H1 (cell line): ENCODE results near the gene WDFY4. TPM values are rescaled to one million over a fixed set of nuclear protein-coding genes. Genes with fewer than 3 reads are reported as not detected.
A peak's percentile ranks its signal among the peaks of the same experiment; 100 is the strongest.

Source experiments
- CTCF ChIA-PET: fragments of 300-600 bp; sonication (Branson Sonifier 250); formaldehyde crosslinking; loops from one replicate; lab custom pipeline; 2021; ENCODE audit not compliant: partially characterized antibody; lab: Charles Lee
- POLR2A ChIA-PET: fragments of 300-600 bp; sonication (Branson Sonifier 250); formaldehyde crosslinking; loops from one replicate; lab custom pipeline; 2021; ENCODE audit warnings: inconsistent platforms; ENCODE audit not compliant: partially characterized antibody; lab: Charles Lee
- DNase-seq, 2 experiments: peaks; one replicate each; pipeline versions ENCODE4 v3.0.0 to v3.0.0-alpha.2; 2010 to 2022; ENCODE audit warnings: low spot score in 2 of 2, low read depth in 1 of 2, mixed read lengths in 1 of 2
- FAIRE-seq: peaks from 2 replicates; lab custom pipeline; 2011; peaks lifted over from hg19 to GRCh38; lab: Jason Lieb, UNC
- H2AFZ ChIP-seq: 2 replicates; pipeline ENCODE4 v1.8.1; 2012; ENCODE audit warnings: low read length, inconsistent platforms
- H2AK5ac ChIP-seq: 2 replicates; pipeline ENCODE4 v1.6.1; 2013; ENCODE audit warnings: low read depth, low read length
- H2BK120ac ChIP-seq: replicated peaks from 2 replicates; pipeline ENCODE3; 2013; ENCODE audit warnings: low read depth, low read length, inconsistent platforms
- H2BK12ac ChIP-seq: 2 replicates; pipeline ENCODE4 v1.6.1; 2013; ENCODE audit warnings: low read depth, low read length
- H2BK15ac ChIP-seq: 2 replicates; pipeline ENCODE4 v1.6.1; 2013; ENCODE audit warnings: low read length
- H2BK20ac ChIP-seq: 2 replicates; pipeline ENCODE4 v1.6.1; 2013; ENCODE audit warnings: low read length
- H2BK5ac ChIP-seq: 2 replicates; pipeline ENCODE4 v1.6.1; 2013; ENCODE audit warnings: low read depth, low read length
- H3K14ac ChIP-seq: 2 replicates; pipeline ENCODE4 v1.6.1; 2013; ENCODE audit warnings: inconsistent platforms; ENCODE audit not compliant: insufficient read length
- H3K18ac ChIP-seq: 2 replicates; pipeline ENCODE4 v1.6.1; 2013; ENCODE audit warnings: low read length; ENCODE audit errors: extremely low read depth
- H3K23ac ChIP-seq: 2 replicates; pipeline ENCODE4 v1.6.1; 2013; ENCODE audit warnings: inconsistent platforms; ENCODE audit not compliant: insufficient read length
- H3K23me2 ChIP-seq: 2 replicates; pipeline ENCODE4 v1.6.1; 2013; ENCODE audit warnings: low read depth, low read length
- H3K27ac ChIP-seq: 2 replicates; pipeline ENCODE4 v1.6.1; 2011; ENCODE audit warnings: low read depth, low read length, inconsistent platforms
- H3K27me3 ChIP-seq, 4 experiments: replicated peaks in 1 of 4; 1 replicate in 1 of 4; 2 replicates in 3 of 4; pipeline versions ENCODE4 v1.6.1 to v1.8.1; 2011 to 2013; ENCODE audit warnings: low read length in 3 of 4, mild to moderate bottlenecking in 3 of 4, inconsistent platforms in 2 of 4, mixed read lengths in 2 of 4, moderate library complexity in 1 of 4; ENCODE audit not compliant: control insufficient read depth in 3 of 4, insufficient read depth in 3 of 4; ENCODE audit errors: extremely low read depth in 1 of 4
- H3K36me3 ChIP-seq, 4 experiments: 2 replicates each; pipeline versions ENCODE4 v1.6.1 to v1.8.1; 2011 to 2013; ENCODE audit warnings: mild to moderate bottlenecking in 4 of 4, low read length in 3 of 4, moderate library complexity in 2 of 4, control low read depth in 1 of 4, inconsistent platforms in 1 of 4; ENCODE audit not compliant: insufficient read depth in 4 of 4, control insufficient read depth in 2 of 4
- H3K4ac ChIP-seq: replicated peaks from 2 replicates; pipeline ENCODE3; 2013; ENCODE audit warnings: low read length, low read depth, mixed read lengths, inconsistent platforms; ENCODE audit not compliant: insufficient read length
- H3K4me1 ChIP-seq, 4 experiments: replicated peaks in 1 of 4; 1 replicate in 1 of 4; 2 replicates in 3 of 4; pipeline versions ENCODE4 v1.6.1 to v1.8.1; 2011 to 2013; ENCODE audit warnings: low read length in 3 of 4, inconsistent platforms in 2 of 4, mixed read lengths in 1 of 4; ENCODE audit not compliant: insufficient read depth in 4 of 4, control insufficient read depth in 3 of 4
- H3K4me2 ChIP-seq, 2 experiments: 2 replicates each; pipeline versions ENCODE4 v1.6.1 to v1.8.1; 2011 to 2013; ENCODE audit warnings: low read depth in 2 of 2, low read length in 2 of 2, control low read depth in 1 of 2, inconsistent platforms in 1 of 2, mild to moderate bottlenecking in 1 of 2; ENCODE audit not compliant: insufficient read depth in 1 of 2
- H3K4me3 ChIP-seq, 4 experiments: fragments of 200-600, 300-600 bp in 1 of 4; sonication (generic), shearing (Covaris generic), sonication (Bioruptor Twin) in 1 of 4; 2 replicates each; pipeline versions ENCODE4 v1.5.1 to v1.8.1; 2011 to 2016; ENCODE audit warnings: low read length in 4 of 4, low read depth in 3 of 4, control low read depth in 2 of 4, inconsistent platforms in 2 of 4, mild to moderate bottlenecking in 2 of 4, mixed read lengths in 1 of 4, moderate library complexity in 1 of 4; ENCODE audit not compliant: insufficient read depth in 2 of 4; ENCODE audit errors: extremely low read depth in 1 of 4
- H3K56ac ChIP-seq: replicated peaks from 2 replicates; pipeline ENCODE3; 2013; ENCODE audit warnings: low read depth, mild to moderate bottlenecking, mixed read lengths, low read length, inconsistent platforms; ENCODE audit not compliant: insufficient read length
- H3K79me1 ChIP-seq: 2 replicates; pipeline ENCODE4 v1.6.1; 2013; ENCODE audit warnings: low read depth, low read length, control low read depth
- H3K79me2 ChIP-seq, 2 experiments: 2 replicates each; pipeline versions ENCODE4 v1.6.1 to v1.8.1; 2012 to 2013; ENCODE audit warnings: low read length in 2 of 2, mild to moderate bottlenecking in 2 of 2, inconsistent platforms in 1 of 2; ENCODE audit not compliant: insufficient read depth in 2 of 2, control insufficient read depth in 1 of 2
- H3K9ac ChIP-seq, 4 experiments: replicated peaks in 1 of 4; 1 replicate in 1 of 4; 2 replicates in 3 of 4; pipeline versions ENCODE4 v1.6.1 to v1.8.1; 2011 to 2013; ENCODE audit warnings: low read depth in 3 of 4, low read length in 3 of 4, control low read depth in 2 of 4, mild to moderate bottlenecking in 2 of 4, moderate library complexity in 2 of 4, inconsistent platforms in 1 of 4; ENCODE audit errors: extremely low read depth in 1 of 4
- H3K9me3 ChIP-seq, 2 experiments: 2 replicates each; pipeline versions ENCODE4 v1.6.1 to v1.8.1; 2012 to 2013; ENCODE audit warnings: mild to moderate bottlenecking in 2 of 2, moderate library complexity in 2 of 2, control low read depth in 1 of 2, inconsistent platforms in 1 of 2, low read depth in 1 of 2, low read length in 1 of 2, mixed read lengths in 1 of 2; ENCODE audit not compliant: insufficient read depth in 2 of 2
- H4K20me1 ChIP-seq, 2 experiments: replicated peaks in 1 of 2; 2 replicates each; pipeline versions ENCODE3 to v1.8.1; 2011 to 2013; ENCODE audit warnings: inconsistent platforms in 2 of 2, low read length in 2 of 2, mild to moderate bottlenecking in 1 of 2; ENCODE audit not compliant: insufficient read depth in 2 of 2, control insufficient read depth in 1 of 2
- H4K5ac ChIP-seq: 2 replicates; pipeline ENCODE4 v1.6.1; 2013; ENCODE audit warnings: low read length, low read depth, mixed read lengths, inconsistent platforms; ENCODE audit not compliant: insufficient read length
- H4K8ac ChIP-seq: 2 replicates; pipeline ENCODE4 v1.8.0; 2013; ENCODE audit warnings: mild to moderate bottlenecking, moderate library complexity, low read length, inconsistent platforms; ENCODE audit not compliant: insufficient read depth; ENCODE audit errors: extremely low read depth
- H4K91ac ChIP-seq: replicated peaks from 2 replicates; pipeline ENCODE3; 2013; ENCODE audit warnings: low read length, mixed read lengths, inconsistent platforms; ENCODE audit not compliant: insufficient read length
- BRCA1 ChIP-seq: IDR thresholded peaks from 2 replicates; pipeline ENCODE4 v1.6.1; 2012; ENCODE audit warnings: low read depth, low read length, improper control_type of control experiment
- CTCF ChIP-seq, 3 experiments: IDR thresholded peaks; 1 replicate in 2 of 3; 2 replicates in 1 of 3; pipeline versions ENCODE4 v1.5.1 to v1.6.1; 2011; ENCODE audit warnings: low read length in 3 of 3, mild to moderate bottlenecking in 3 of 3, inconsistent platforms in 2 of 3, low read depth in 1 of 3, moderate library complexity in 1 of 3; ENCODE audit not compliant: insufficient read depth in 1 of 3; ENCODE audit errors: control extremely low read depth in 1 of 3
- MAFK ChIP-seq: IDR thresholded peaks from 2 replicates; pipeline ENCODE4 v1.6.1; 2012; ENCODE audit warnings: low read depth, mild to moderate bottlenecking, improper control_type of control experiment, low read length
- MAX ChIP-seq: IDR thresholded peaks from 2 replicates; pipeline ENCODE4 v1.6.1; 2012; ENCODE audit warnings: inconsistent platforms
- PHF8 ChIP-seq: fragments of 200-600 bp; sonication (generic); conservative IDR thresholded peaks from 2 replicates; pipeline ENCODE4 v1.7.1; 2012; ENCODE audit warnings: low read depth, mild to moderate bottlenecking, inconsistent platforms, low read length, moderate library complexity
- POLR2AphosphoS5 ChIP-seq: IDR thresholded peaks from 2 replicates; pipeline ENCODE4 v1.6.1; 2011; ENCODE audit warnings: low read depth, low read length
- SAP30 ChIP-seq: fragments of 300-600 bp; sonication (generic); IDR thresholded peaks from 2 replicates; pipeline ENCODE4 v1.7.1; 2012; ENCODE audit warnings: low read length, moderate library complexity, mild to moderate bottlenecking, inconsistent platforms; ENCODE audit not compliant: insufficient read depth, insufficient replicate concordance
- SRF ChIP-seq: IDR thresholded peaks from 2 replicates; pipeline ENCODE4 v1.6.1; 2011; ENCODE audit warnings: mild to moderate bottlenecking, low read depth, low read length, moderate library complexity
- TEAD4 ChIP-seq: IDR thresholded peaks from 2 replicates; pipeline ENCODE4 v1.6.1; 2012; ENCODE audit warnings: low read depth, low read length, inconsistent platforms, mixed read lengths
- YY1 ChIP-seq: IDR thresholded peaks from 2 replicates; pipeline ENCODE4 v1.6.1; 2011; ENCODE audit warnings: low read depth, mild to moderate bottlenecking, low read length
- ZNF274 ChIP-seq: IDR thresholded peaks from 2 replicates; pipeline ENCODE4 v1.7.0; 2012; ENCODE audit warnings: low read length, borderline replicate concordance; ENCODE audit errors: extremely low read depth
- WGBS, 2 experiments: shearing (Covaris generic) in 1 of 2; methylation state at CpG; one replicate each; pipeline versions ENCODE4 v1.1.6 to v1.1.7; 2013 to 2015; ENCODE audit warnings: low lambda C conversion rate in 2 of 2, mixed read lengths in 2 of 2, inconsistent platforms in 1 of 2, low coverage in 1 of 2, missing lambda C conversion rate in 1 of 2; ENCODE audit not compliant: insufficient replicate concordance in 2 of 2, insufficient coverage in 1 of 2, insufficient read length in 1 of 2; ENCODE audit errors: extremely low coverage in 1 of 2, missing lambda C conversion rate in 1 of 2; 5-methylcytosine and 5-hydroxymethylcytosine counted together
- polyA plus RNA-seq, 7 experiments: library from polyadenylated mRNA; depleted of rRNA in 3 of 7; stranded (reverse) in 5 of 7; unstranded in 2 of 7; fragments of >200 nt in 5 of 7; fragments of 200-250 nt in 2 of 7; gene quantifications; 1 replicate in 5 of 7; 2 replicates in 1 of 7; 4 replicates in 1 of 7; pipeline versions ENCODE4 v1.2.1 to v1.2.3, GENCODE V29; 2011 to 2013; ENCODE audit warnings: missing spikeins in 2 of 7, mixed read lengths in 2 of 7
- total RNA-seq: library from RNA; stranded (reverse); fragmentation: NEBNext Ultra II Directional; extraction: Animal tissue kit (Norgen Biotek cat#: 25700); gene quantifications from 2 replicates; pipeline ENCODE4 v1.2.1, GENCODE V29; 2021

Gene WDFY4
- total and polyA plus RNA-seq, 2 of the 8 experiments (the other 6 are each of a cell fraction or from before 2014, with no cell fraction given) = not detected

GRCh38 chr10:49001402-49001801 lies 316.7 kb downstream of the WDFY4 start:
- no peak overlapping the region for H2BK120ac ChIP-seq
- H2BK12ac ChIP-seq = no peak overlapping the region; the same call in 1 of the 2 replicates
- ChIA-PET POLR2A (no interaction called here), CTCF (interaction anchor here (0.9 to 2.0 kb wide), 8 partner anchors 12 to 238 kb away, joined by 3 to 8 read pairs (median 3); no protein-coding TSS in a partner anchor)
- peak overlapping the region; percentile 32; the same call in 1 of the 2 replicates for H3K18ac ChIP-seq
- FAIRE-seq (no peak), DNase-seq (peak; percentile 39 to 57)
- no peaks in the 10 kb centered on the region for H3K79me1 ChIP-seq
- H3K36me3 ChIP-seq = no peaks in the 10 kb centered on the region
- no peak overlapping the region for H3K4ac ChIP-seq
- H3K4me1 ChIP-seq = 0 out of 7 replicates have a peak, but pooled peaks cover 0 to 2% (median 0%) of the 10 kb centered on the region in 4 experiments
- no peak overlapping the region for H2AFZ ChIP-seq
- no peaks in the 10 kb centered on the region for H3K23me2 ChIP-seq
- H3K27me3 ChIP-seq = no peaks in the 10 kb centered on the region
- H3K9ac ChIP-seq = no peak overlapping the region
- H4K5ac ChIP-seq = no peak overlapping the region
- no peak overlapping the region; the same call in 1 of the 2 replicates for H2BK20ac ChIP-seq
- no peak overlapping the region for H3K23ac ChIP-seq
- WGBS, 2 experiments = 57% methylated on average over 9 of the region's 9 CpGs; no CpG with 5 or more reads in 1 of the 2 experiments
- no peak overlapping the region for H4K91ac ChIP-seq
- H3K79me2 ChIP-seq = no peaks in the 10 kb centered on the region
- no peak overlapping the region for H3K14ac ChIP-seq
- no peak overlapping the region for H2AK5ac ChIP-seq
- no peak overlapping the region for H3K56ac ChIP-seq
- peak overlapping the region; percentile 82; the same call in 1 of the 2 replicates for H4K8ac ChIP-seq
- H3K4me3 ChIP-seq = no peak overlapping the region
- no peak overlapping the region for H3K27ac ChIP-seq
- no peaks in the 10 kb centered on the region for H3K9me3 ChIP-seq
- H2BK5ac ChIP-seq = no peak overlapping the region
- peaks cover 0 to 1% of the 10 kb centered on the region in 2 experiments for H4K20me1 ChIP-seq
- H2BK15ac ChIP-seq = no peak overlapping the region
- H3K4me2 ChIP-seq = no peak overlapping the region
- 0 out of 2 replicates have a peak, but pooled peaks have one; percentile 37 for TF ChIP-seq YY1
- TF ChIP-seq MAX = no peak
- no peak for TF ChIP-seq BRCA1
- TF ChIP-seq SAP30 = no peak
- peak; percentile 46; the same call in 1 of the 2 replicates for TF ChIP-seq TEAD4
- TF ChIP-seq POLR2AphosphoS5 = no peak
- TF ChIP-seq PHF8 = no peak
- TF ChIP-seq MAFK = no peak
- peak; percentile 51 to 54 (median 53) for TF ChIP-seq CTCF (IDR thresholded peaks at IDR 0.05; ENCODE audit: control extremely low read depth in 1 of 3, insufficient read depth in 1 of 3, low read depth in 1 of 3, low read length in 3 of 3)
- no peak for TF ChIP-seq ZNF274
- TF ChIP-seq SRF = no peak
